Mucosa of stomach (tissue), 1 donor: ENCODE results near the gene ZBTB16.

Source experiments
- H3K27me3 ChIP-seq: one replicate; pipeline ENCODE4 v1.7.0; 2013; ENCODE audit warnings: mild to moderate bottlenecking, low read length; ENCODE audit not compliant: control insufficient read depth, insufficient read depth
- H3K36me3 ChIP-seq: one replicate; pipeline ENCODE4 v1.7.0; 2013; ENCODE audit warnings: low read length; ENCODE audit not compliant: control insufficient read depth, insufficient read depth
- H3K4me1 ChIP-seq: one replicate; pipeline ENCODE4 v1.7.0; 2013; ENCODE audit warnings: mild to moderate bottlenecking, low read length; ENCODE audit not compliant: control insufficient read depth, insufficient read depth
- H3K4me3 ChIP-seq: one replicate; pipeline ENCODE4 v1.7.0; 2013; ENCODE audit warnings: low read length
- H3K9ac ChIP-seq: one replicate; pipeline ENCODE4 v1.7.0; 2013; ENCODE audit warnings: mild to moderate bottlenecking, low read length, moderate library complexity
- H3K9me3 ChIP-seq: one replicate; pipeline ENCODE4 v1.7.0; 2013; ENCODE audit warnings: mild to moderate bottlenecking, low read length, moderate library complexity; ENCODE audit not compliant: control insufficient read depth
- donor health status: Pancreatic carcinoma.

Gene ZBTB16

DNA sequence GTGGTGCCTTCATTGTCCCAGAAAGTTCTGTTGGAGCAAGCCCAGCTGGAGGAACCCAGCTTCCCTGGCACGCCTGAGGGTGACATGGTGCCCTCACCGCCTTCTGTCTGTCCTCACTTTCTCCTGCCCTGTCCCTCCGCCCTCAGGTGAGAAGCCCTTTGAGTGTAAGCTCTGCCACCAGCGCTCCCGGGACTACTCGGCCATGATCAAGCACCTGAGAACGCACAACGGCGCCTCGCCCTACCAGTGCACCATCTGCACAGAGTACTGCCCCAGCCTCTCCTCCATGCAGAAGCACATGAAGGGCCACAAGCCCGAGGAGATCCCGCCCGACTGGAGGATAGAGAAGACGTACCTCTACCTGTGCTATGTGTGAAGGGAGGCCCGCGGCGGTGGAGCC, 190.7 kb downstream of the ZBTB16 start:
- Histone ChIP-seq H3K9me3 (no peaks in the 10 kb centered on the region), H3K9ac (no peak overlapping the region), H3K4me1 (no peaks in the 10 kb centered on the region), H3K4me3 (no peak overlapping the region), H3K36me3 (no peaks in the 10 kb centered on the region), H3K27me3 (no peaks in the 10 kb centered on the region)

GRCh38 chr11:114250993-114251814, 191.7 kb downstream of the ZBTB16 start:
- H3K9ac ChIP-seq, result no peak overlapping the region
- no peaks in the 10 kb centered on the region for H3K36me3 ChIP-seq
- H3K4me3 ChIP-seq, result no peak overlapping the region
- no peaks in the 10 kb centered on the region for H3K9me3 ChIP-seq
- no peaks in the 10 kb centered on the region for H3K4me1 ChIP-seq
- no peaks in the 10 kb centered on the region for H3K27me3 ChIP-seq

- H3K4me3 ChIP-seq, result no peak overlapping the region
- H3K27me3 ChIP-seq, result no peaks in the 10 kb centered on the region
- no peak overlapping the region for H3K9ac ChIP-seq
- no peaks in the 10 kb centered on the region for H3K4me1 ChIP-seq
- H3K36me3 ChIP-seq, result no peaks in the 10 kb centered on the region
- H3K9me3 ChIP-seq, result no peaks in the 10 kb centered on the region
Measured at GRCh38 chr11:114251815-114252337, 192.4 kb downstream of the ZBTB16 start.

DNA sequence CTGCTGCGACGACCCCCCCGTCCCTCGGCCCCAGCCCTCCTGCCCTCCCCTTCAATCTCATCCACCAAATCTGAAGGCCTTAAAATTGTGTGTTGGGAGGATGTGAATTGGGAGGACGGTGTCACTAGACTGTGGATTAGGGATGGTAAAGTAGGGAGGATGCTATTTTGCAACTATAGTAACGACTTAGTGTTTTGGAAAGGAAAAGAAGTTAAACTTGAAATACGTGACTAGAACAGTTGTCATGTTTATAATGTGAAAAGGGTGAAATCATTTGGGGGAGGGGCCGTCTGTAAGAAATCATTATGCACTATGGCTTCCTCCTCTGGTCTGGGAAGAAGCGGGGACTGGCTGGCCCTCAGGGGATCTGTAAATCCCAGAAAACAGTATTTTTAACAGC, 193.3 kb downstream of the ZBTB16 start:
- Histone ChIP-seq H3K4me3 (no peak overlapping the region), H3K9ac (no peak overlapping the region), H3K4me1 (no peaks in the 10 kb centered on the region), H3K9me3 (no peaks in the 10 kb centered on the region), H3K27me3 (no peaks in the 10 kb centered on the region), H3K36me3 (no peaks in the 10 kb centered on the region)

DNA sequence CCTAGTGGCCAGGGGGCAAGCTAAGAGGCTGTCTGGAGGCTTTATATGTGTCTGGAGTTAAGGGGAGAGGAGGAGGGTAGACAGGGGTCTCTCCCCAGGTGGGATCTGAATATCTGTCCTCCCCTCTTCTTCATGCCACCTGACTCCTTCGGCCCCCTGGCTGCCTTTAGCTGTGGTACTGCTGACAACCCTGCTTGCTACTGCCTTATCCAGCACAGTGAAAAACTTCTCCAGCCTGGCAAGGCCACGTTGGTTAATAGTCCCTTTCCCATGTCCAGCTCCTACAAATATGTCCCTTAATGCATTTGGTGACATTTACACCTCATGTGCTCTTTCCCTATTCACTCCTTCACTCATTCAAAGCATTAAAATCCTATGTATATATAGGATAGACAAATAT, 194.3 kb downstream of the ZBTB16 start:
- Histone ChIP-seq H3K4me1 (peaks cover 5% of the 10 kb centered on the region), H3K9me3 (no peaks in the 10 kb centered on the region), H3K9ac (no peak overlapping the region), H3K36me3 (no peaks in the 10 kb centered on the region), H3K4me3 (no peak overlapping the region), H3K27me3 (no peaks in the 10 kb centered on the region)

- Histone ChIP-seq H3K36me3 (no peaks in the 10 kb centered on the region), H3K9me3 (no peaks in the 10 kb centered on the region), H3K9ac (no peak overlapping the region), H3K4me1 (peaks cover 11% of the 10 kb centered on the region), H3K4me3 (no peak overlapping the region), H3K27me3 (no peaks in the 10 kb centered on the region)
Measured at GRCh38 chr11:114254571-114255146, 195.1 kb downstream of the ZBTB16 start.

DNA sequence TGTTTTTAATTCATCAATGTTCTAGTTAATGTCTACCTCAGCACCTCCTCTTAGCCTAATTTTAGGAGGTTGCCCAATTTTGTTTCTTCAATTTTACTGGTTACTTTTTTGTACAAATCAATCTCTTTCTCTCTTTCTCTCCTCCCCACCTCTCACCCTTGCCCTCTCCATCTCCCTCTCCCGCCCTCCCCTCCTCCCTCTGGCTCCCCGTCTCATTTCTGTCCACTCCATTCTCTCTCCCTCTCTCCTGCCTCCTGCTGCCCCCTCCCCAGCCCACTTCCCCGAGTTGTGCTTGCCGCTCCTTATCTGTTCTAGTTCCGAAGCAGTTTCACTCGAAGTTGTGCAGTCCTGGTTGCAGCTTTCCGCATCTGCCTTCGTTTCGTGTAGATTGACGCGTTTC, 195.8 kb downstream of the ZBTB16 start:
- Histone ChIP-seq H3K4me1 (peaks cover 11% of the 10 kb centered on the region), H3K9ac (no peak overlapping the region), H3K4me3 (no peak overlapping the region), H3K9me3 (no peaks in the 10 kb centered on the region), H3K36me3 (no peaks in the 10 kb centered on the region), H3K27me3 (no peaks in the 10 kb centered on the region)

GRCh38 chr11:114256176-114256966, 196.9 kb downstream of the ZBTB16 start:
- H3K4me1 ChIP-seq, result peaks cover 11% of the 10 kb centered on the region

GRCh38 chr11:114256967-114257286, 197.4 kb downstream of the ZBTB16 start:
- H3K9ac ChIP-seq, result no peak overlapping the region

More at GRCh38 chr11:114256176-114256966, 196.9 kb downstream of the ZBTB16 start:
- H3K27me3 ChIP-seq, result no peaks in the 10 kb centered on the region
- H3K4me3 ChIP-seq, result no peak overlapping the region
- no peak overlapping the region for H3K9ac ChIP-seq
- H3K36me3 ChIP-seq, result no peaks in the 10 kb centered on the region
- no peaks in the 10 kb centered on the region for H3K9me3 ChIP-seq

DNA sequence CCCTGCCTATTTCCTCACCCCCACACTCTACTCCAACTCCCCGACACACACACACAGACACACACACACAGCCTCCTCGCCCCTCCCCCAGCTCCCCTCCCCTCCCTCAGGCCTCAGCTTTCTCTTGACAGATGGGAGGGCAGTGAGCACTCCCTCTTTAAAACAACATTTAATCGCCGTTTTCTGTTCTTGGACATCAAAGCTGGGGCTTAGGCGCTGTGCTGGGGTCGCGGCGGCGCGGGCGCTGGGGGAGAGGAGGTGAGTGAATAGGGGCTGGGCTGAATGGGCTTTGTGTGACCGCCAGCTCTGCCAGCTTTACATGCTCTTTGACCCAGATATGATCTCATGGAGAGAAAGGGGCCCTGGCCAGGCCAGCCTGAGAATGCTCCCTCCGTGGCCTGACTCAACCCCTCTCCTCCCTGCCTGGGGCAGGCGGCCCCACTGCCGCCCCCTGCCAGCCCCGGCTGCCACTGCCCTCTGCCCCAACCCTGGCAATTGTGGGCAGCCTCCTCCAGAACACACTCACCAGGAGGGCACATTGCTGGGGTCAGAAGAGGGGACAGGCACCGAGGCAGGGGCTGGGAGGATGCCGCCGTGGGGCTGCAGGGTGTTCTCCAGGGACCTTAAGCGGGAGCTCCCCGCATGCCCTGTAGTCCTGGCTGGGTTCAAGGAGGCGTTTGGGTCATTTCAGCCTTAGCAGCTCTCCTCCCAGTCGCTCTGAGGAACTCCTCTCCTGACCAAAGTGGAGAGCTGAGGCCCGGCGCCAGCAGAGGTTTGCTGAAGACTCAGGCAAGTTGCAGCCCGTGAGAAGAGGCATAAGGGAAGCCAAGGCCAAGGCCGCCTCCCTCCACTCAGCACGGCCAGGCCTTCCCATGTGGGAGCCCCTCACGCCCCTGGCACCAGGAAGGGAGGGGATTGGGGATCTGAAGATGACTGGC, 198.4 kb downstream of the ZBTB16 start:
- Histone ChIP-seq H3K4me1 (peaks cover 11% of the 10 kb centered on the region), H3K36me3 (no peaks in the 10 kb centered on the region), H3K27me3 (no peaks in the 10 kb centered on the region), H3K4me3 (no peak overlapping the region), H3K9me3 (no peaks in the 10 kb centered on the region), H3K9ac (peak overlapping the region; percentile 18)

More at GRCh38 chr11:114256967-114257286, 197.4 kb downstream of the ZBTB16 start:
- H3K36me3 ChIP-seq, result no peaks in the 10 kb centered on the region
- no peaks in the 10 kb centered on the region for H3K27me3 ChIP-seq
- no peak overlapping the region for H3K4me3 ChIP-seq
- no peaks in the 10 kb centered on the region for H3K9me3 ChIP-seq
- H3K4me1 ChIP-seq, result peaks cover 11% of the 10 kb centered on the region

- Histone ChIP-seq H3K4me1 (peaks cover 14% of the 10 kb centered on the region), H3K4me3 (no peak overlapping the region), H3K9me3 (no peaks in the 10 kb centered on the region), H3K36me3 (no peaks in the 10 kb centered on the region), H3K9ac (no peak overlapping the region), H3K27me3 (peaks cover under 1% of the 10 kb centered on the region)
Measured at GRCh38 chr11:114258696-114259095, 199.2 kb downstream of the ZBTB16 start.
